ENCODE measurements around the gene HSP90B1.

HSP90B1 gene

DNA sequence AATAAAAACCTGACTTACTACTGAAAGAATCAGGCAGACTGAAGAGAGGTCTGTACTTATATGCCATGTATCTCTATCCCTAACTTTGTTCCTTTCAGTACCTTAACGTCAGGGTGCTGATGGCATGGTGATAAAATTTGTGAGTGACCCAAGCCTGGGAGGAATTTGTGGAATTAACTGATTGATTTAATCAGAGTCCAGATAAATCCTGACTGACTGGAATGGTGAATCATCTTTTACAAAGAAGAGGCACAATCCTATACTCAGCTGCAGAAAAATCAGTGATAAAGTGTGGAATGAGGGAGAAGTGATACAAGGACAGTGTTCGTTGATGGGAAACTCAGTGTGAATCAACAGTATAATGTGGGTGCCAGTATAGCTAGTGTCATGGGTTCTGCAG, 39.2 kb downstream of the HSP90B1 start:
- no peak for DNase-seq (ENCODE audit: low read depth in 1 of 2, low spot score in 1 of 2)

- no peak for DNase-seq (ENCODE audit: low read depth in 1 of 2, low spot score in 1 of 2)
These were observed 43.7 kb downstream of the HSP90B1 start for GRCh38 chr12:103973909-103974308.

DNA sequence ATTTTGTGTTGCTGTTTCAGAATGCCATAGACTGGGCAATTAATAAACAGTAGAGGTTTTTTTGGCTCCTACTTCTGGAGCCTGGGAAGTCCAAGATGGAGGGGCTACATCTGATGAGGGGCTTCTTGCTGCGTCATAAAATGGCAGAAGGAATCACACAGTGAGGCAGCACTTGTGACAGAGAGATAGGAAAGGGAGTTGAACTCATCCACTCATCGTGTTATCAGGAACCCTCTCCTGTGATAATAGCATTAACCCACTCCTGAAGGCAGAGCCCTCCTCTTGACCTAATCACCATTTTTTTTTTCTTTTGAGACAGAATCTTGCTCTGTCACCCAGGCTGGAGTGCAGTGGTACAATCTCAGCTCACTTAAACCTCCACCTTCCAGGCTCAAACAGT, 45.2 kb downstream of the HSP90B1 start:
- DNase-seq (ENCODE audit: low read depth in 1 of 2, low spot score in 1 of 2): no peak

- DNase-seq (ENCODE audit: low read depth in 1 of 2, low spot score in 1 of 2): no peak
These were observed 48.3 kb downstream of the HSP90B1 start for GRCh38 chr12:103978384-103978982.

- DNase-seq (ENCODE audit: low read depth in 1 of 2, low spot score in 1 of 2): no peak
These were observed 56.6 kb downstream of the HSP90B1 start for GRCh38 chr12:103986829-103987228.

- DNase-seq (ENCODE audit: low read depth in 1 of 2, low spot score in 1 of 2): no peak
These were observed 64.0 kb downstream of the HSP90B1 start for GRCh38 chr12:103994235-103994634.

- DNase-seq (ENCODE audit: low read depth in 1 of 2, low spot score in 1 of 2): no peak
These were observed 66.4 kb downstream of the HSP90B1 start for GRCh38 chr12:103996595-103996994.

DNA sequence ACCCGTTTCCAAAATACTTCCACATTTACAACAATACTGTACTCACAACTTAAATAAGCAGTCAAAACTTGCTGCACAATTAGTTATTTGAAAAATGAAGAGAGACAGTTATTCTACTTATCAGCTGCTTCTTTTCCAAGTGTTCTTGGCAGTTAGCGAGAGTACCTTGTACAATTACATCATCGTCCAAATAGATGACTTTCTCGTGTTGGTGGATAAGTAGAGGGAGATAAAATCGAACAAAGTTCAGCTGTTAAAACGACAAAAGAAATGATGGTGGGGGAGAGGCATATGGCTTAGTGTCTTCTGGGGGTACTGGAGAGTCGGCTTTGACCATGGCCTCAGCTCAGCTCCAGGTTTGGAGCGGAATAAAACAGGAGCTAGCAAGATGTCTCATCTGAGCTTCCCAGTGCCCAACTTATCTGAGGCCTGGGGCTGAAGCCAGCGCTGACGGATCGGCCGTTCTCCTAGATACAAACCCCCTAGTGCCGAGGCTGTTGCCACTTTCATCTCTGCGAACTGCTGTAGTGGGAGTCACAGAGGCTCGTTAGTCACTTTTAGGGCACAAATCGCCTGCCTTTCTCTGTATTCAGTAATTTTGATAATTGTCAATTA, 67.2 kb downstream of the HSP90B1 start:
- DNase-seq (ENCODE audit: low read depth in 1 of 2, low spot score in 1 of 2): no peak

Measured in stimulated activated CD4-positive, alpha-beta T cell treated with anti-CD3 and anti-CD28 coated beads, Interleukin-15, amount 100 ng/mL, for 1 hour (primary cell).